ENCODE results near the gene WSB1. TPM values are rescaled to one million over a fixed set of nuclear protein-coding genes. Genes with fewer than 3 reads are reported as not detected.
A peak's percentile ranks its signal among the peaks of the same experiment; 100 is the strongest.

Gene WSB1
- total and polyA plus RNA-seq, 9 of the 15 experiments (the other 6 are each of a cell fraction or from before 2014, with no cell fraction given) = 22.8 to 229 (median 81.1) TPM

DNA sequence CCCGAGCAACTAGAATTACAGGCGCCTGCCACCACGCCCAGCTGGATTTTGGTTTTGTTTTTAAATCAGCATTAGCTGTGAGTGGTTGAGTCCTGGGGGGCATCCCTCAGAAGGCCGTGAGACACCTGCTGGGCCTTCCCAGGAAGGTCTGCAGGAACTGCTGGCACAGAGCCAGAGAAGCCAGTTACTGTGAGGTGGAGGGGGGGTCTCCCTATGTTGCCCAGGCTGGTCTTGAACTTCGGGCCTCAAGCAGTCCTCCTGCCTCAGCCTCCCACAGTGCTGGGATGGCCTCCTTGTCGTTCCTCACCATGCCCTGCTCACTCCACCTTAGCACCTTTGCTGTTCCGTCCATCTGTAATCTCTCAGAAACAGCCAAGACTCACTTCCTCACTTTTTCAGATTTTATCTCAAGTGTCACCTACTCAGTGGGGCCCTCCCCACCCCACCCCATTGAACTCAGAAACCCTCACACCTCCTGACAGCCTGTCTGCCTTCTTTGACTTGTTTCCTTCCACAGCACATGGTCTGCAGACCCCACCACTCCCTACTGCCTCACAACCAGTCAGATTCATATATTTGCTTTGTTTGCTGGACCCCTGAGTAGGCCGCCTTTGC lies 62.3 kb downstream of the WSB1 start (continued):
- TF ChIP-seq, protein P1, sequence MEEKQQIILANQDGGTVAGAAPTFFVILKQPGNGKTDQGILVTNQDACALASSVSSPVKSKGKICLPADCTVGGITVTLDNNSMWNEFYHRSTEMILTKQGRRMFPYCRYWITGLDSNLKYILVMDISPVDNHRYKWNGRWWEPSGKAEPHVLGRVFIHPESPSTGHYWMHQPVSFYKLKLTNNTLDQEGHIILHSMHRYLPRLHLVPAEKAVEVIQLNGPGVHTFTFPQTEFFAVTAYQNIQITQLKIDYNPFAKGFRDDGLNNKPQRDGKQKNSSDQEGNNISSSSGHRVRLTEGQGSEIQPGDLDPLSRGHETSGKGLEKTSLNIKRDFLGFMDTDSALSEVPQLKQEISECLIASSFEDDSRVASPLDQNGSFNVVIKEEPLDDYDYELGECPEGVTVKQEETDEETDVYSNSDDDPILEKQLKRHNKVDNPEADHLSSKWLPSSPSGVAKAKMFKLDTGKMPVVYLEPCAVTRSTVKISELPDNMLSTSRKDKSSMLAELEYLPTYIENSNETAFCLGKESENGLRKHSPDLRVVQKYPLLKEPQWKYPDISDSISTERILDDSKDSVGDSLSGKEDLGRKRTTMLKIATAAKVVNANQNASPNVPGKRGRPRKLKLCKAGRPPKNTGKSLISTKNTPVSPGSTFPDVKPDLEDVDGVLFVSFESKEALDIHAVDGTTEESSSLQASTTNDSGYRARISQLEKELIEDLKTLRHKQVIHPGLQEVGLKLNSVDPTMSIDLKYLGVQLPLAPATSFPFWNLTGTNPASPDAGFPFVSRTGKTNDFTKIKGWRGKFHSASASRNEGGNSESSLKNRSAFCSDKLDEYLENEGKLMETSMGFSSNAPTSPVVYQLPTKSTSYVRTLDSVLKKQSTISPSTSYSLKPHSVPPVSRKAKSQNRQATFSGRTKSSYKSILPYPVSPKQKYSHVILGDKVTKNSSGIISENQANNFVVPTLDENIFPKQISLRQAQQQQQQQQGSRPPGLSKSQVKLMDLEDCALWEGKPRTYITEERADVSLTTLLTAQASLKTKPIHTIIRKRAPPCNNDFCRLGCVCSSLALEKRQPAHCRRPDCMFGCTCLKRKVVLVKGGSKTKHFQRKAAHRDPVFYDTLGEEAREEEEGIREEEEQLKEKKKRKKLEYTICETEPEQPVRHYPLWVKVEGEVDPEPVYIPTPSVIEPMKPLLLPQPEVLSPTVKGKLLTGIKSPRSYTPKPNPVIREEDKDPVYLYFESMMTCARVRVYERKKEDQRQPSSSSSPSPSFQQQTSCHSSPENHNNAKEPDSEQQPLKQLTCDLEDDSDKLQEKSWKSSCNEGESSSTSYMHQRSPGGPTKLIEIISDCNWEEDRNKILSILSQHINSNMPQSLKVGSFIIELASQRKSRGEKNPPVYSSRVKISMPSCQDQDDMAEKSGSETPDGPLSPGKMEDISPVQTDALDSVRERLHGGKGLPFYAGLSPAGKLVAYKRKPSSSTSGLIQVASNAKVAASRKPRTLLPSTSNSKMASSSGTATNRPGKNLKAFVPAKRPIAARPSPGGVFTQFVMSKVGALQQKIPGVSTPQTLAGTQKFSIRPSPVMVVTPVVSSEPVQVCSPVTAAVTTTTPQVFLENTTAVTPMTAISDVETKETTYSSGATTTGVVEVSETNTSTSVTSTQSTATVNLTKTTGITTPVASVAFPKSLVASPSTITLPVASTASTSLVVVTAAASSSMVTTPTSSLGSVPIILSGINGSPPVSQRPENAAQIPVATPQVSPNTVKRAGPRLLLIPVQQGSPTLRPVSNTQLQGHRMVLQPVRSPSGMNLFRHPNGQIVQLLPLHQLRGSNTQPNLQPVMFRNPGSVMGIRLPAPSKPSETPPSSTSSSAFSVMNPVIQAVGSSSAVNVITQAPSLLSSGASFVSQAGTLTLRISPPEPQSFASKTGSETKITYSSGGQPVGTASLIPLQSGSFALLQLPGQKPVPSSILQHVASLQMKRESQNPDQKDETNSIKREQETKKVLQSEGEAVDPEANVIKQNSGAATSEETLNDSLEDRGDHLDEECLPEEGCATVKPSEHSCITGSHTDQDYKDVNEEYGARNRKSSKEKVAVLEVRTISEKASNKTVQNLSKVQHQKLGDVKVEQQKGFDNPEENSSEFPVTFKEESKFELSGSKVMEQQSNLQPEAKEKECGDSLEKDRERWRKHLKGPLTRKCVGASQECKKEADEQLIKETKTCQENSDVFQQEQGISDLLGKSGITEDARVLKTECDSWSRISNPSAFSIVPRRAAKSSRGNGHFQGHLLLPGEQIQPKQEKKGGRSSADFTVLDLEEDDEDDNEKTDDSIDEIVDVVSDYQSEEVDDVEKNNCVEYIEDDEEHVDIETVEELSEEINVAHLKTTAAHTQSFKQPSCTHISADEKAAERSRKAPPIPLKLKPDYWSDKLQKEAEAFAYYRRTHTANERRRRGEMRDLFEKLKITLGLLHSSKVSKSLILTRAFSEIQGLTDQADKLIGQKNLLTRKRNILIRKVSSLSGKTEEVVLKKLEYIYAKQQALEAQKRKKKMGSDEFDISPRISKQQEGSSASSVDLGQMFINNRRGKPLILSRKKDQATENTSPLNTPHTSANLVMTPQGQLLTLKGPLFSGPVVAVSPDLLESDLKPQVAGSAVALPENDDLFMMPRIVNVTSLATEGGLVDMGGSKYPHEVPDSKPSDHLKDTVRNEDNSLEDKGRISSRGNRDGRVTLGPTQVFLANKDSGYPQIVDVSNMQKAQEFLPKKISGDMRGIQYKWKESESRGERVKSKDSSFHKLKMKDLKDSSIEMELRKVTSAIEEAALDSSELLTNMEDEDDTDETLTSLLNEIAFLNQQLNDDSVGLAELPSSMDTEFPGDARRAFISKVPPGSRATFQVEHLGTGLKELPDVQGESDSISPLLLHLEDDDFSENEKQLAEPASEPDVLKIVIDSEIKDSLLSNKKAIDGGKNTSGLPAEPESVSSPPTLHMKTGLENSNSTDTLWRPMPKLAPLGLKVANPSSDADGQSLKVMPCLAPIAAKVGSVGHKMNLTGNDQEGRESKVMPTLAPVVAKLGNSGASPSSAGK (IDR thresholded peaks at IDR 0.05) = peak; percentile 81
- peak; percentile 86 for TF ChIP-seq CBX1 (IDR thresholded peaks at IDR 0.05; ENCODE audit: low read depth)
- peak; percentile 26; the same call in 1 of the 2 replicates for TF ChIP-seq KLF16 (IDR thresholded peaks at IDR 0.05)
- peak; percentile 15; the same call in 1 of the 2 replicates for TF ChIP-seq SMARCA5 (IDR thresholded peaks at IDR 0.05)
- TF ChIP-seq L3MBTL2 (IDR thresholded peaks at IDR 0.05) = peak; percentile 96
- peak; percentile 82 for TF ChIP-seq TAL1 (IDR thresholded peaks at IDR 0.05)
- TF ChIP-seq CXXC5 (CRISPR knock-in tag; IDR thresholded peaks at IDR 0.05) = peak; percentile 76
- peak; percentile 79 for TF ChIP-seq MEIS2 (IDR thresholded peaks at IDR 0.05; ENCODE audit: partially characterized antibody)
- TF ChIP-seq, protein P2, sequence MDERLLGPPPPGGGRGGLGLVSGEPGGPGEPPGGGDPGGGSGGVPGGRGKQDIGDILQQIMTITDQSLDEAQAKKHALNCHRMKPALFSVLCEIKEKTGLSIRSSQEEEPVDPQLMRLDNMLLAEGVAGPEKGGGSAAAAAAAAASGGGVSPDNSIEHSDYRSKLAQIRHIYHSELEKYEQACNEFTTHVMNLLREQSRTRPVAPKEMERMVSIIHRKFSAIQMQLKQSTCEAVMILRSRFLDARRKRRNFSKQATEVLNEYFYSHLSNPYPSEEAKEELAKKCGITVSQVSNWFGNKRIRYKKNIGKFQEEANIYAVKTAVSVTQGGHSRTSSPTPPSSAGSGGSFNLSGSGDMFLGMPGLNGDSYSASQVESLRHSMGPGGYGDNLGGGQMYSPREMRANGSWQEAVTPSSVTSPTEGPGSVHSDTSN (CRISPR knock-in tag; IDR thresholded peaks at IDR 0.05; ENCODE audit: low read depth) = no peak
- TF ChIP-seq, protein P2 (tag; conservative IDR thresholded peaks at IDR 0.05; ENCODE audit: low read depth) = peak; percentile 26
- 0 out of 2 replicates have a peak, but pooled peaks have one; percentile 20 for TF ChIP-seq MBD2 (IDR thresholded peaks at IDR 0.05; ENCODE audit: borderline replicate concordance, low read depth)
- TF ChIP-seq, protein P3, sequence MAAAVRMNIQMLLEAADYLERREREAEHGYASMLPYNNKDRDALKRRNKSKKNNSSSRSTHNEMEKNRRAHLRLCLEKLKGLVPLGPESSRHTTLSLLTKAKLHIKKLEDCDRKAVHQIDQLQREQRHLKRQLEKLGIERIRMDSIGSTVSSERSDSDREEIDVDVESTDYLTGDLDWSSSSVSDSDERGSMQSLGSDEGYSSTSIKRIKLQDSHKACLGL (CRISPR knock-in tag; IDR thresholded peaks at IDR 0.05; ENCODE audit: borderline replicate concordance, poor library complexity, severe bottlenecking) = no peak
- peak in 1 of 2 experiments; percentile 18; a peak in 1 of 4 replicates for TF ChIP-seq RAD21 (CRISPR knock-in tag; conservative IDR thresholded peaks at IDR 0.05 in 1 of 2, IDR thresholded peaks at IDR 0.05 in 1 of 2)
- TF ChIP-seq ETV1 (tag; conservative IDR thresholded peaks at IDR 0.05; ENCODE audit: low read depth) = peak; percentile 70
